A549 (cell line): Measurements from ENCODE around the gene RANBP17.

Experiments
- CTCF ChIP-seq: fragments of >200 bp; sonication (Bioruptor Twin); formaldehyde crosslinking; IDR thresholded peaks from 3 replicates; pipeline ENCODE4 v1.5.1; 2016
- PHF8 ChIP-seq: fragments of 200-600 bp; sonication (generic); IDR thresholded peaks from 2 replicates; pipeline ENCODE4 v1.6.1; 2016; ENCODE audit warnings: low read depth, mild to moderate bottlenecking, antibody characterized with exemption, moderate library complexity, borderline replicate concordance
- POLR2AphosphoS2 ChIP-seq: conservative IDR thresholded peaks from 2 replicates; pipeline ENCODE4 v1.6.1; 2012; ENCODE audit warnings: low read length, improper control_type of control experiment, inconsistent platforms

DNA sequence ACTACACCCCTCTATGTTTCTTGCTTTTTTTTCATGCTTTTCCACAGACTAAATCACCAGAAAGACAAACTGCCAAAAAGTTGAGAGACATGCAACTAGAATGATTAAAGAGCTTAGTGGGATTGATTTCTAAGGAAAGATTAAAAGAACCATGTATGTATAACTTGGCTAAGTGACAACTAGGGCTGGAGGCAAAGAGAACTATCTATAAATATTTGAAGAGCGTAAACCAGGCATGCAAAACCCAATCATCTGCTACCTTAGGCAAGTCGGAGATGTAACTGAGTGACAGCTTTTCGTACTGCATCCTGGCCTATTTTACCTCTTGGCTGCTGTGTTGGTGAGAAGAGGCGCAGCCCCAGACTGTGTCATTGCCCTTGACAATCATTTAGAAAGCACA is 326.2 kb downstream of the RANBP17 start:
- TF ChIP-seq PHF8 = no peak
- no peak for TF ChIP-seq POLR2AphosphoS2
- no peak for TF ChIP-seq CTCF
